Kidney (tissue), 14 donors: ENCODE measurements around the gene SKOR1. TPM values are rescaled to one million over a fixed set of nuclear protein-coding genes. Genes with fewer than 3 reads are reported as not detected.

ENCODE experiments used
- DNase-seq, 5 donors: peaks; one replicate each; pipeline ENCODE4 v3.0.0-alpha.2; 2013 to 2020
- FAIRE-seq: peaks from 2 replicates; lab custom pipeline; 2012; peaks lifted over from hg19 to GRCh38; lab: Jason Lieb, UNC
- H3K27ac ChIP-seq, 2 donors: one replicate each; pipeline ENCODE4 v1.7.0; 2013; ENCODE audit warnings: low read depth in 2 of 2, low read length in 2 of 2, inconsistent platforms in 1 of 2
- H3K27me3 ChIP-seq: one replicate; pipeline ENCODE4 v1.7.1; 2013; ENCODE audit warnings: low read length, inconsistent platforms; ENCODE audit not compliant: control insufficient read depth, insufficient read depth
- H3K36me3 ChIP-seq, 3 donors: one replicate each; pipeline versions ENCODE4 v1.7.0 to v1.7.1; 2013; ENCODE audit warnings: low read length in 3 of 3, control low read depth in 1 of 3, inconsistent platforms in 1 of 3; ENCODE audit not compliant: insufficient read depth in 3 of 3, control insufficient read depth in 2 of 3
- H3K4me1 ChIP-seq, 3 donors: one replicate each; pipeline versions ENCODE4 v1.7.0 to v1.7.1; 2013; ENCODE audit warnings: low read length in 3 of 3, inconsistent platforms in 1 of 3, low read depth in 1 of 3; ENCODE audit not compliant: control insufficient read depth in 2 of 3, insufficient read depth in 2 of 3
- H3K4me3 ChIP-seq, 3 donors: one replicate each; pipeline versions ENCODE4 v1.7.0 to v1.8.1; 2013; ENCODE audit warnings: low read length in 3 of 3, control low read depth in 1 of 3, inconsistent platforms in 1 of 3
- H3K9ac ChIP-seq, 3 donors: one replicate each; pipeline versions ENCODE4 v1.7.0 to v1.7.1; 2013; ENCODE audit warnings: low read length in 3 of 3, control low read depth in 1 of 3, inconsistent platforms in 1 of 3
- H3K9me3 ChIP-seq, 3 donors: one replicate each; pipeline versions ENCODE4 v1.7.0 to v1.7.1; 2013; ENCODE audit warnings: low read length in 3 of 3, control low read depth in 1 of 3, inconsistent platforms in 1 of 3; ENCODE audit not compliant: control insufficient read depth in 2 of 3, insufficient read depth in 1 of 3
- intact Hi-C: fragments of 100-400 bp; cut with DNase I; formaldehyde crosslinking; loops from one replicate; pipeline ENCODE4 v1.11.1; 2022
- polyA plus RNA-seq: library from polyadenylated mRNA; stranded (reverse); fragments of 350-450 nt; fragmentation: Illumina TruSeq; extraction: RNeasy Lipid Tissue Mini Kit (QIAGEN cat#74804); gene quantifications from one replicate; pipeline ENCODE4 v1.2.3, GENCODE V29; 2014; ENCODE audit warnings: low read depth, low replicate concordance; ENCODE audit not compliant: insufficient read depth
- total RNA-seq: library from RNA; stranded (reverse); fragmentation: NEBNext Ultra II Directional; extraction: Animal tissue kit (Norgen Biotek cat#: 25700); gene quantifications from one replicate; pipeline ENCODE4 v1.2.1, GENCODE V29; 2021
- TF ChIP-seq, protein P1 (sequence below): IDR thresholded peaks from 3 replicates; pipeline ENCODE4 v1.5.1; 2012; ENCODE audit warnings: mild to moderate bottlenecking, moderate library complexity, borderline replicate concordance; ENCODE audit not compliant: insufficient read depth; ENCODE audit errors: extremely low read depth
- donor health status: control.
- donor health status: control.
- donor health status: control.
- donor health status: control.
- donor health status: control.
- donor health status: DM: yes; HTN: yes; CAD: no.
- donor health status: Normal renal cell carcinoma (clear cell type).

The SKOR1 gene
- total and polyA plus RNA-seq, 2 donors from 2014 or later, result 0.22 to 0.57 TPM

- FAIRE-seq, result peak; percentile 39
- H3K27me3 ChIP-seq, result peaks cover 3% of the 10 kb centered on the region
- H3K9ac ChIP-seq, result peak within 1 kb of the TSS; percentile 58 to 99 (median 90)
- no peaks in the 10 kb centered on the region for H3K36me3 ChIP-seq
- peak; percentile 93 to 98 (median 96) for DNase-seq
- TF ChIP-seq, protein P1, sequence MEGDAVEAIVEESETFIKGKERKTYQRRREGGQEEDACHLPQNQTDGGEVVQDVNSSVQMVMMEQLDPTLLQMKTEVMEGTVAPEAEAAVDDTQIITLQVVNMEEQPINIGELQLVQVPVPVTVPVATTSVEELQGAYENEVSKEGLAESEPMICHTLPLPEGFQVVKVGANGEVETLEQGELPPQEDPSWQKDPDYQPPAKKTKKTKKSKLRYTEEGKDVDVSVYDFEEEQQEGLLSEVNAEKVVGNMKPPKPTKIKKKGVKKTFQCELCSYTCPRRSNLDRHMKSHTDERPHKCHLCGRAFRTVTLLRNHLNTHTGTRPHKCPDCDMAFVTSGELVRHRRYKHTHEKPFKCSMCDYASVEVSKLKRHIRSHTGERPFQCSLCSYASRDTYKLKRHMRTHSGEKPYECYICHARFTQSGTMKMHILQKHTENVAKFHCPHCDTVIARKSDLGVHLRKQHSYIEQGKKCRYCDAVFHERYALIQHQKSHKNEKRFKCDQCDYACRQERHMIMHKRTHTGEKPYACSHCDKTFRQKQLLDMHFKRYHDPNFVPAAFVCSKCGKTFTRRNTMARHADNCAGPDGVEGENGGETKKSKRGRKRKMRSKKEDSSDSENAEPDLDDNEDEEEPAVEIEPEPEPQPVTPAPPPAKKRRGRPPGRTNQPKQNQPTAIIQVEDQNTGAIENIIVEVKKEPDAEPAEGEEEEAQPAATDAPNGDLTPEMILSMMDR, result no peak
- intact Hi-C loops, result loop anchor here (10.0 kb wide), 1 partner anchor 375 kb away; no protein-coding TSS in a partner anchor
- H3K27ac ChIP-seq, result peak within 1 kb of the TSS; percentile 94 to 99
- H3K9me3 ChIP-seq, result no peaks in the 10 kb centered on the region
- peaks cover 3 to 30% (median 18%) of the 10 kb centered on the region in 3 donors for H3K4me1 ChIP-seq
- peak within 1 kb of the TSS; percentile 78 to 82 (median 80) for H3K4me3 ChIP-seq
These were observed 14.8 kb downstream of the SKOR1 start, which contains the start of gene RNU6-1 for GRCh38 chr15:67839929-67840748. Gene RNU6-1 (minus strand): TSS chr15:67840045.

- DNase-seq (peak; percentile 57 to 82 (median 71)), FAIRE-seq (no peak)
- H3K4me1 ChIP-seq, result peaks cover 3 to 30% (median 14%) of the 10 kb centered on the region in 3 donors
- peak overlapping the region; percentile 94 to 99 for H3K27ac ChIP-seq
- H3K27me3 ChIP-seq, result peaks cover 2% of the 10 kb centered on the region
- TF ChIP-seq, protein P1, result no peak
- H3K36me3 ChIP-seq, result no peaks in the 10 kb centered on the region
- H3K4me3 ChIP-seq, result peak overlapping the region; percentile 78 to 82 (median 80)
- intact Hi-C loops, result no loop called here
- H3K9me3 ChIP-seq, result no peaks in the 10 kb centered on the region
- peak overlapping the region; percentile 58 to 99 (median 90) for H3K9ac ChIP-seq
These were observed 15.6 kb downstream of the SKOR1 start for GRCh38 chr15:67840749-67841512.

DNA sequence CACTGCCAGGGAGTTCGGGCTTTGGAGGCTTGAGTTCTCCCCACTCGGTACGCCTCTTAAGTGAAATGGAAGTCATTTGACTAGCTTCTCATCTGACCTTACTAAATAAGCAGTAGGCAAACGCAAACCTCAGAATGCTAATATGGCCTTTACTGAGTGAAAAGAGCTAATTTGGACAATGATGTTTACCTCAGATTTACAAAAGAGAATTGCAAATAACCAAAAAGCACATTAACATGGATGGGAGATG is 16.1 kb downstream of the SKOR1 start:
- Histone ChIP-seq H3K27ac (no peak overlapping the region), H3K9ac (no peak overlapping the region), H3K4me1 (peaks cover 3 to 27% (median 14%) of the 10 kb centered on the region in 3 donors), H3K9me3 (no peaks in the 10 kb centered on the region), H3K27me3 (no peaks in the 10 kb centered on the region), H3K4me3 (no peak overlapping the region), H3K36me3 (no peaks in the 10 kb centered on the region)
- intact Hi-C loops, result no loop called here
- TF ChIP-seq, protein P1, result no peak
- DNase-seq, result no peak
- FAIRE-seq, result no peak
